CD14-positive monocyte (primary cell): ENCODE results near the gene FKBP11. TPM values are rescaled to one million over a fixed set of nuclear protein-coding genes. Genes with fewer than 3 reads are reported as not detected.

Source experiments
- DNase-seq, 3 donors: peaks; one replicate each; pipeline ENCODE4 v3.0.0-alpha.2; 2011 to 2022
- H2AFZ ChIP-seq: 2 replicates; pipeline ENCODE4 v1.6.0; 2012; ENCODE audit warnings: mild to moderate bottlenecking, low read depth, low read length, inconsistent platforms; ENCODE audit not compliant: insufficient read depth, poor library complexity, severe bottlenecking
- H3K27ac ChIP-seq, 2 donors: 1 replicate in 1 of 2; 2 replicates in 1 of 2; pipeline ENCODE4 v1.5.1; 2012 to 2013; ENCODE audit warnings: low read length in 2 of 2, control low read depth in 1 of 2, inconsistent platforms in 1 of 2, low read depth in 1 of 2, mild to moderate bottlenecking in 1 of 2
- H3K27me3 ChIP-seq, 2 donors: one replicate each; pipeline versions ENCODE4 v1.6.0 to v1.6.1; 2011 to 2013; ENCODE audit warnings: low read length in 2 of 2; ENCODE audit not compliant: control insufficient read depth in 2 of 2, insufficient read depth in 2 of 2
- H3K36me3 ChIP-seq, 2 donors: replicated peaks in 1 of 2; 1 replicate in 1 of 2; 2 replicates in 1 of 2; pipeline versions ENCODE4 v1.5.1 to v1.6.1; 2012 to 2013; ENCODE audit warnings: low read length in 2 of 2, control low read depth in 1 of 2, inconsistent platforms in 1 of 2, mild to moderate bottlenecking in 1 of 2; ENCODE audit not compliant: insufficient read depth in 2 of 2, control insufficient read depth in 1 of 2
- H3K4me1 ChIP-seq, 2 donors: 1 replicate in 1 of 2; 2 replicates in 1 of 2; pipeline versions ENCODE4 v1.5.1 to v1.6.1; 2012 to 2013; ENCODE audit warnings: low read length in 2 of 2, control low read depth in 1 of 2, inconsistent platforms in 1 of 2, mild to moderate bottlenecking in 1 of 2, moderate library complexity in 1 of 2; ENCODE audit not compliant: insufficient read depth in 2 of 2, control insufficient read depth in 1 of 2
- H3K4me2 ChIP-seq: replicated peaks from 2 replicates; pipeline ENCODE3; 2012; ENCODE audit warnings: low read length, moderate library complexity, mild to moderate bottlenecking; ENCODE audit not compliant: poor library complexity, severe bottlenecking; ENCODE audit errors: extremely low read depth
- H3K4me3 ChIP-seq, 3 experiments: fragments of 200-600 bp in 1 of 3; sonication (generic) in 1 of 3; replicated peaks in 1 of 3; 1 replicate in 2 of 3; 2 replicates in 1 of 3; pipeline ENCODE4 v1.5.1; 2011 to 2013; ENCODE audit warnings: low read length in 3 of 3, mild to moderate bottlenecking in 3 of 3, control low read depth in 2 of 3, low read depth in 2 of 3, inconsistent platforms in 1 of 3, moderate library complexity in 1 of 3
- H3K79me2 ChIP-seq: 2 replicates; pipeline ENCODE4 v1.6.0; 2012; ENCODE audit warnings: mild to moderate bottlenecking, control low read depth, inconsistent platforms, low read length, moderate library complexity; ENCODE audit not compliant: insufficient read depth
- H3K9ac ChIP-seq: 2 replicates; pipeline ENCODE4 v1.6.0; 2017; ENCODE audit warnings: low read length, mild to moderate bottlenecking; ENCODE audit not compliant: insufficient read depth, poor library complexity, severe bottlenecking
- H3K9me3 ChIP-seq, 2 donors: replicated peaks in 1 of 2; 1 replicate in 1 of 2; 2 replicates in 1 of 2; pipeline versions ENCODE4 v1.5.1 to v1.6.1; 2012 to 2013; ENCODE audit warnings: low read length in 2 of 2, control low read depth in 1 of 2; ENCODE audit not compliant: control insufficient read depth in 1 of 2, insufficient read depth in 1 of 2
- H4K20me1 ChIP-seq: 2 replicates; pipeline ENCODE4 v1.6.0; 2012; ENCODE audit warnings: mild to moderate bottlenecking, low read length, control low read depth, moderate library complexity; ENCODE audit not compliant: insufficient read depth
- H3K27ac Mint-ChIP-seq, 7 donors: one replicate each; pipeline ENCODE4 v1.8.0; 2020; ENCODE audit warnings: mild to moderate bottlenecking in 7 of 7, mixed read lengths in 7 of 7, moderate library complexity in 6 of 7, inconsistent platforms in 2 of 7
- H3K27me3 Mint-ChIP-seq, 3 donors: one replicate each; pipeline ENCODE4 v1.8.0; 2021 to 2022; ENCODE audit warnings: low read depth in 3 of 3, mild to moderate bottlenecking in 3 of 3, mixed read lengths in 3 of 3, moderate library complexity in 3 of 3, inconsistent platforms in 1 of 3
- H3K36me3 Mint-ChIP-seq, 2 donors: one replicate each; pipeline ENCODE4 v1.8.0; 2020; ENCODE audit warnings: mixed read lengths in 2 of 2, inconsistent platforms in 1 of 2, mild to moderate bottlenecking in 1 of 2
- H3K4me1 Mint-ChIP-seq: one replicate; pipeline ENCODE4 v1.8.0; 2020; ENCODE audit warnings: mild to moderate bottlenecking, mixed read lengths
- H3K4me3 Mint-ChIP-seq, 2 donors: one replicate each; pipeline ENCODE4 v1.8.0; 2020; ENCODE audit warnings: mild to moderate bottlenecking in 2 of 2, mixed read lengths in 2 of 2, moderate library complexity in 1 of 2
- H3K9me3 Mint-ChIP-seq, 7 donors: one replicate each; pipeline ENCODE4 v1.8.0; 2020 to 2022; ENCODE audit warnings: mixed read lengths in 7 of 7, mild to moderate bottlenecking in 6 of 7, moderate library complexity in 6 of 7, inconsistent platforms in 2 of 7
- whole genome bisulfite sequencing: methylation state at CpG from one replicate; pipeline ENCODE4 v1.1.5; 2013; ENCODE audit warnings: missing lambda C conversion rate; ENCODE audit not compliant: insufficient coverage; 5-methylcytosine and 5-hydroxymethylcytosine counted together
- intact Hi-C, 2 donors: fragments of 100-400 bp; cut with micrococcal nuclease; formaldehyde crosslinking; loops; one replicate each; pipeline versions ENCODE4 v1.15.0 to v1.15.1; 2023
- polyA plus RNA-seq, 3 donors: library from polyadenylated mRNA; depleted of rRNA in 1 of 3; unstranded in 2 of 3; stranded (reverse) in 1 of 3; fragments of 300-500 nt in 2 of 3; fragments of >200 nt in 1 of 3; fragmentation: Illumina TruSeq in 2 of 3; gene quantifications; 1 replicate in 2 of 3; 2 replicates in 1 of 3; pipeline ENCODE4 v1.2.3, GENCODE V29; 2012 to 2021
- TF ChIP-seq, protein P1 (sequence below): fragments of 200-600 bp; IDR thresholded peaks from one replicate; pipeline ENCODE4 v1.8.0; 2022; ENCODE audit warnings: antibody characterized with exemption, mild to moderate bottlenecking

The FKBP11 gene
- polyA plus RNA-seq, 3 donors, result 1.5 to 15.2 (median 2.2) TPM

DNA sequence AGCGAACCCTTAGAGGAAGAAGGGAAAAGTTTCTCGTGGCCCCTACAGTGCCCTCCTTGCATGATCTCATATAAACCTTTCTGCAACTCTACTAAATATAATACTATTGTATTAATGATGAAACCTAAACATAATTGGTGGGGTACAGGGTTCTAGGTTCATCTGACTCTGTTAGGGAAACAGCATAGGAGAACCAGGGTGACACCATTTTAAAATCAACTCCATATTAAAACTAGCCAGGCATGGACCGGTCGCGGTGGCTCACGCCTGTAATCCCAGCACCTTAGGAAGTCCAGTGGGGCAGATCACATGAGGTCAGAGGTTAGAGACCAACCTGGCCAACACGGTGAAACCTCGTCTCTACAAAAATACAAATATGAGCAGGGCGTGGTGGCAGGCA is 44.6 kb downstream of the FKBP11 start:
- Histone ChIP-seq H3K9ac (no peak overlapping the region), H3K9me3 (no peaks in the 10 kb centered on the region), H3K27ac (no peak overlapping the region), H2AFZ (no peak overlapping the region), H3K4me2 (no peak overlapping the region), H3K27me3 (peaks cover 16 to 23% of the 10 kb centered on the region in 2 donors), H3K36me3 (no peaks in the 10 kb centered on the region), H3K79me2 (no peaks in the 10 kb centered on the region), H3K4me3 (no peak overlapping the region), H3K4me1 (no peaks in the 10 kb centered on the region), H4K20me1 (no peaks in the 10 kb centered on the region)
- H3K4me1 Mint-ChIP-seq, result peaks cover 6% of the 10 kb centered on the region
- H3K36me3 Mint-ChIP-seq, result no peaks in the 10 kb centered on the region
- TF ChIP-seq, protein P1, sequence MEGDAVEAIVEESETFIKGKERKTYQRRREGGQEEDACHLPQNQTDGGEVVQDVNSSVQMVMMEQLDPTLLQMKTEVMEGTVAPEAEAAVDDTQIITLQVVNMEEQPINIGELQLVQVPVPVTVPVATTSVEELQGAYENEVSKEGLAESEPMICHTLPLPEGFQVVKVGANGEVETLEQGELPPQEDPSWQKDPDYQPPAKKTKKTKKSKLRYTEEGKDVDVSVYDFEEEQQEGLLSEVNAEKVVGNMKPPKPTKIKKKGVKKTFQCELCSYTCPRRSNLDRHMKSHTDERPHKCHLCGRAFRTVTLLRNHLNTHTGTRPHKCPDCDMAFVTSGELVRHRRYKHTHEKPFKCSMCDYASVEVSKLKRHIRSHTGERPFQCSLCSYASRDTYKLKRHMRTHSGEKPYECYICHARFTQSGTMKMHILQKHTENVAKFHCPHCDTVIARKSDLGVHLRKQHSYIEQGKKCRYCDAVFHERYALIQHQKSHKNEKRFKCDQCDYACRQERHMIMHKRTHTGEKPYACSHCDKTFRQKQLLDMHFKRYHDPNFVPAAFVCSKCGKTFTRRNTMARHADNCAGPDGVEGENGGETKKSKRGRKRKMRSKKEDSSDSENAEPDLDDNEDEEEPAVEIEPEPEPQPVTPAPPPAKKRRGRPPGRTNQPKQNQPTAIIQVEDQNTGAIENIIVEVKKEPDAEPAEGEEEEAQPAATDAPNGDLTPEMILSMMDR, result no peak
- no peak for DNase-seq
- no peak overlapping the region for H3K4me3 Mint-ChIP-seq
- intact Hi-C loops, result no loop called here
- H3K27me3 Mint-ChIP-seq, result peaks cover 19 to 44% (median 24%) of the 10 kb centered on the region in 3 donors
- WGBS, result 95% methylated on average over 7 of the region's 9 CpGs
- H3K9me3 Mint-ChIP-seq, result peaks cover 0 to 1% (median 0%) of the 10 kb centered on the region in 7 donors
- no peak overlapping the region for H3K27ac Mint-ChIP-seq

DNA sequence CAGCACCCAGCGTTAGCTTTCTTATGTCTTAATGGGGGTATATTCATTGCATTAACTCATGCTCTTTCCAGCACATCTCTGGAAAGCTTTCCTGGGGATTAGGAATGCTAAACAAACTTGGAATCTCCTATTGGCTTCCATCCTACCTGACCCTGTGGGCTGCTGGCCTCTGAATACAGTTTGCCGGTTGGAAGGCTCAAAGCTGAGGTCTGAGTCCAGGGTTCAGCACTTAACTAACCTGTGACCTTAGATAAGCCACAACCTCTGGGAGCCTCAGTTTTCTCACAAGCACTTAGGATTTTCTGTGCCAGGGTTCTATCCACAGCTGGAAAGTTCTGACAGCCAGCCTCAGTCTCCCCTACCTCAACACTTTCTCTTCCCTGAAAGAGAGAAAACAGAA is 46.7 kb downstream of the FKBP11 start:
- Histone ChIP-seq H4K20me1 (no peaks in the 10 kb centered on the region), H3K4me2 (no peak overlapping the region), H3K9ac (no peak overlapping the region), H3K36me3 (no peaks in the 10 kb centered on the region), H2AFZ (no peak overlapping the region), H3K27ac (no peak overlapping the region), H3K4me3 (no peak overlapping the region), H3K27me3 (peaks cover 16 to 23% of the 10 kb centered on the region in 2 donors), H3K4me1 (no peaks in the 10 kb centered on the region), H3K79me2 (no peaks in the 10 kb centered on the region), H3K9me3 (no peaks in the 10 kb centered on the region)
- intact Hi-C loops, result no loop called here
- no peak overlapping the region for H3K27ac Mint-ChIP-seq
- peaks cover 6% of the 10 kb centered on the region for H3K4me1 Mint-ChIP-seq
- WGBS, result 100% methylated on average over 1 of the region's 2 CpGs
- no peaks in the 10 kb centered on the region for H3K9me3 Mint-ChIP-seq
- TF ChIP-seq, protein P1, result no peak
- H3K27me3 Mint-ChIP-seq, result peaks cover 18 to 41% (median 24%) of the 10 kb centered on the region in 3 donors
- no peak for DNase-seq
- H3K36me3 Mint-ChIP-seq, result no peaks in the 10 kb centered on the region
- H3K4me3 Mint-ChIP-seq, result no peak overlapping the region
